KMS-11 (cell line): ENCODE data around the gene TMEM250.

Experiments
- H2AFZ ChIP-seq: fragments of 200-600 bp; sonication (generic); 2 replicates; pipeline ENCODE4 v1.6.1; 2016; ENCODE audit warnings: antibody characterized with exemption, mixed run types, low read depth
- H3K27ac ChIP-seq: fragments of 200-600 bp; sonication (generic); 2 replicates; pipeline ENCODE4 v1.6.1; 2016; ENCODE audit warnings: mild to moderate bottlenecking, mixed run types
- H3K27me3 ChIP-seq: fragments of 200-600 bp; sonication (generic); 2 replicates; pipeline ENCODE4 v1.6.1; 2017; ENCODE audit warnings: mild to moderate bottlenecking, low read depth, mixed run types, moderate library complexity; ENCODE audit not compliant: insufficient read depth
- H3K36me3 ChIP-seq: fragments of 200-600 bp; sonication (generic); 2 replicates; pipeline ENCODE4 v1.6.1; 2017; ENCODE audit warnings: mild to moderate bottlenecking, mixed run types; ENCODE audit not compliant: insufficient read depth
- H3K4me1 ChIP-seq: fragments of 200-600 bp; sonication (generic); 2 replicates; pipeline ENCODE4 v1.6.1; 2016; ENCODE audit warnings: mild to moderate bottlenecking, low read depth, mixed run types; ENCODE audit not compliant: poor library complexity, severe bottlenecking
- H3K4me2 ChIP-seq: fragments of 200-600 bp; sonication (generic); 2 replicates; pipeline ENCODE4 v1.7.0; 2016; ENCODE audit warnings: mild to moderate bottlenecking, mixed run types
- H3K4me3 ChIP-seq: fragments of 200-600 bp; sonication (generic); IDR thresholded peaks from 2 replicates; pipeline ENCODE4 v1.6.1; 2017; ENCODE audit warnings: low read depth, low read length, mixed read lengths; ENCODE audit not compliant: insufficient read depth
- H3K79me2 ChIP-seq: fragments of 200-600 bp; sonication (generic); 2 replicates; pipeline ENCODE4 v1.6.1; 2016; ENCODE audit warnings: low read depth, mixed run types; ENCODE audit not compliant: insufficient read depth
- H3K9ac ChIP-seq: fragments of 200-600 bp; sonication (generic); 2 replicates; pipeline ENCODE4 v1.6.1; 2016; ENCODE audit warnings: mild to moderate bottlenecking, mixed run types
- H4K20me1 ChIP-seq: fragments of 200-600 bp; sonication (generic); 2 replicates; pipeline ENCODE4 v1.6.1; 2016; ENCODE audit warnings: mild to moderate bottlenecking, mixed run types; ENCODE audit not compliant: insufficient read depth
- CTCF ChIP-seq: fragments of 200-600 bp; sonication (generic); conservative IDR thresholded peaks from 2 replicates; pipeline ENCODE4 v1.6.1; 2017; ENCODE audit warnings: low read depth, mild to moderate bottlenecking, antibody characterized with exemption, low read length, moderate library complexity, mixed read lengths

TMEM250 gene

DNA sequence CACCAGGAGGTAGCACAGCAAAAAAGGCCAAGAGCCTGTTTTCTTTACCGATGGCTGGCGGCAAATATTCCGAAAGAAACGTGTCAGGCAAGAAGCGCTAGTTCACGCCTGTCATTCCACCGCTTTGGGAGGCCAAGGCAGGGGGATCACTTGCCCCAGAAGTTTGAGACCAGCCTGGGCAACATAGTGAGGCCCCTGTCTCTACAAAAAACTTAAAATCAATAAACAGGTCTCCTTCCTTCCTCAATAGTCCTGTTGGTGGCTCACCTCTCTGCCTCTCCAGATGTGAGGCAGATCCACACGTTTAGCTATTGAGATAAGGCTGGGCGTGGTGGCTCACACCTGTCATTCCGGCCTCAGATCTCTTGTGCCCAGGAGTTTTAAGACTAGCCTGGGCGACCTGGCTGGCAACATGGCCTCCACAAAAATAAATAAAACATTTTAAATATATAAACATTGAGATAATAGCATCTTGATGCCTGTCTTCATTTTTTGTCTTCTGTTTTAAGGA lies 1.3 kb upstream of the TMEM250 start:
- H3K4me1 ChIP-seq: peaks cover 6% of the 10 kb centered on the region
- peaks cover 19% of the 10 kb centered on the region for H3K27me3 ChIP-seq
- H3K9ac ChIP-seq: peak overlapping the region; percentile 85; the same call in 1 of the 2 replicates
- H3K4me2 ChIP-seq: peak overlapping the region; percentile 48
- no peak for TF ChIP-seq CTCF
- no peak overlapping the region for H3K4me3 ChIP-seq
- no peak overlapping the region for H2AFZ ChIP-seq
- H3K27ac ChIP-seq: no peak overlapping the region
- no peaks in the 10 kb centered on the region for H4K20me1 ChIP-seq
- no peaks in the 10 kb centered on the region for H3K79me2 ChIP-seq
- no peaks in the 10 kb centered on the region for H3K36me3 ChIP-seq

DNA sequence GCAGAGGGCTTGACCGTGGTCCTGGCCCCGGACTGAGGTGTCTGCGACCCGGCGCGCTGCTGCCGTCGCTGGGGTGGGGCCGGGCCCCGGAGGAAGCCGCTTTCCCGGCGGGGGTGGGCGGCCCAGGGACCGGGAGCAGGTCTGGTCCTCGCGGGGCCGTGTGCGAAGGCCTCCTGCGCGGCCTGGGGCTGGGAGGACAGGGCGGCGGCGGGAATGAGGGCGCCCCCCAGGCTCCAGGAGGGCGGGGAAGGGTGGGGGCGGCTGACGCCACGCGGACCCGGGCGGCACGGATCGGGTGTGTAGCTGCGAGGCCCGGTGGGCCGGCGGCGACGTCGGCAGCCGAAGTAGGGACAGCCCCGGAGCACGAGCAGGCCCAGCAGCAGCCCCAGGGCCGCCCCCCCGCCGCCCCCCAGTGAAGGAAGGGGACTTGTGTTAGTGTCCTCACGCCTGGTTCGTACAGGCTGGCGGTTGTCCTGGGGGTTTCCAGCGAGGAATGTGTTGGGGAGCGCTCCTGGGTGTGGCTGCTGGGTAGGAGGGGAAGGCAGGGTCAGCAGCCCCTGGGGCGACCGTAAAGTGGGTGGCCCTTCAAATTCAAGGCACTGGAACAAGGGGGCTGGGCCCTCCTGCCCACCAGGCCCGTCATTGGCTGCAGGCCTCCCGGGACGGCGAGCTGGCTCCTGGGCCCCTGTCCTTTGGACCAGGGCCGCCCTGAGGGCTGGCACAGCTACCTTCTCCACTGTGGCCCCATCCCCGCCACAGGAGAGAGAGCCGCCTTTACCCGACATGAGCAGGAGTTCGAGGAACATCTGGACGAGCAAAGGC lies 597 bp upstream of the TMEM250 start:
- Histone ChIP-seq H2AFZ (peak overlapping the region; percentile 66), H3K79me2 (no peaks in the 10 kb centered on the region), H3K4me1 (peaks cover 6% of the 10 kb centered on the region), H3K27ac (peak overlapping the region; percentile 71), H3K4me2 (peak overlapping the region; percentile 48), H3K27me3 (peaks cover 12% of the 10 kb centered on the region), H4K20me1 (no peaks in the 10 kb centered on the region), H3K9ac (peak overlapping the region; percentile 85), H3K4me3 (no peak overlapping the region), H3K36me3 (no peaks in the 10 kb centered on the region)
- TF ChIP-seq CTCF: no peak

DNA sequence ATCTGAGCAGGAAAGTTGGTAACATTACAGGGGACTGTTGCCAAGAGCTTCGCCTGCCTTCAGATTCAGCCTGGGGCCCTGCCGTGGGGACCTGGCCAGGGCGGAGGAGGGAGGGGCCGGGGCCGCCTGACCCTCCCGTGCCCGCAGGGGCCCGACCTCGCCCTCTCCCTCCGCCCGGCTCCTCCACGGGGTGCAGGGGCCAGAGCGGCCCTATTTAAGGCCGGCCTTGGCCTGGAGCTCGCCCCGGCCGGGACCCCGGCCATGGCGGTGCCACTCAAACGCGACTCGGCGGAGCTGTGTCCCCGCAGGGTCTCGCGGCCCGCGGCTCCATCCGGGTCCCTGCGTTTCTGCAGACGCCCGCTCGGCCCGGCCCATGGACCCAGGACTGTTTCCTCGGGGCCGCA lies 757 bp downstream of the TMEM250 start:
- Histone ChIP-seq H3K27ac (peak overlapping the region; percentile 71), H3K4me1 (peaks cover 6% of the 10 kb centered on the region), H2AFZ (peak overlapping the region; percentile 44; the same call in 1 of the 2 replicates), H3K36me3 (no peaks in the 10 kb centered on the region), H3K27me3 (no peaks in the 10 kb centered on the region; the same call in 1 of the 2 replicates), H3K79me2 (no peaks in the 10 kb centered on the region), H4K20me1 (no peaks in the 10 kb centered on the region), H3K4me3 (no peak overlapping the region), H3K4me2 (peak overlapping the region; percentile 79), H3K9ac (peak overlapping the region; percentile 85)
- TF ChIP-seq CTCF: no peak

DNA sequence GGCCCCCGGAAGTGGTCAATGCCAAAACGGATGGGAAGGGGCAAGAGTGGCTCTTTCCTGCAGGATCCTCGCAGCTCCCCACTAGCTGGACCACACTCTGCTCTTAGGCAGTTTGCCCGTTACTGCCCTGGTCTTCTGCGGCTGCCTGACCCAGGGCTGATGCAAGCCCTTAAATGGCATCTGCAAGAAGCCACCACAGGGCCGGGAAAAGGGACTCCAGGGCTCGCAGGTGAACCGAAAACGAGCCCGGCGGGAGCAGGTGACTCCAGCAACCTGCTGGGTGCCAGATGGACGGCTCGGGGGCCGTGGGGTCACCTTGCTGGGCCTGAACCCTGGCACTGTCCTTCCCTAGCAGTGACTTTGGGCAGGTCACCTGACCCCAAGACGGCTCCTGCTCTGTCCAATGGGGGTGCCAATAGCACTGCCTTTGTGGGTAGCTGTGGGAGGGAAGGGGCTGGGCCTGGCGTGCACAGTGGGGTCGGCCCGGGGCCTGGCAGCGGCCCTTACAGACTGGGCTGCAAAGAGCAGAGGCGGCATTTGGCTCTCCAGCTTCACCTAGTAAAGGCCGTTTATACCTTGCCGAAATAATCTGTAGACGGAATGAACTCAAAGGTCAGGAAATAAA lies 1.3 kb downstream of the TMEM250 start:
- Histone ChIP-seq H3K9ac (peak overlapping the region; percentile 85), H3K36me3 (no peaks in the 10 kb centered on the region), H3K4me2 (peak overlapping the region; percentile 79), H4K20me1 (no peaks in the 10 kb centered on the region), H3K27ac (peak overlapping the region; percentile 71), H3K4me3 (no peak overlapping the region), H3K27me3 (no peaks in the 10 kb centered on the region; the same call in 1 of the 2 replicates), H3K79me2 (no peaks in the 10 kb centered on the region), H2AFZ (peak overlapping the region; percentile 44; the same call in 1 of the 2 replicates), H3K4me1 (peaks cover 6% of the 10 kb centered on the region)
- TF ChIP-seq CTCF: no peak
